Melanocyte of skin (primary cell): ENCODE data around the gene ZFP30. TPM values are rescaled to one million over a fixed set of nuclear protein-coding genes. Genes with fewer than 3 reads are reported as not detected.

Source experiments
- small RNA-seq, 2 donors: library from RNA; depleted of rRNA; stranded (forward); fragments of <200 nt; gene quantifications; one replicate each; pipeline ENCODE3, GENCODE V24; 2012
- total RNA-seq, 2 donors: library from RNA; depleted of rRNA; stranded (reverse); fragments of >200 nt; gene quantifications; 2 replicates each; pipeline ENCODE4 v1.2.3, GENCODE V29; 2012

Gene ZFP30
- total RNA-seq: 10 to 100 TPM; 12.0 to 13.8 TPM

DNA sequence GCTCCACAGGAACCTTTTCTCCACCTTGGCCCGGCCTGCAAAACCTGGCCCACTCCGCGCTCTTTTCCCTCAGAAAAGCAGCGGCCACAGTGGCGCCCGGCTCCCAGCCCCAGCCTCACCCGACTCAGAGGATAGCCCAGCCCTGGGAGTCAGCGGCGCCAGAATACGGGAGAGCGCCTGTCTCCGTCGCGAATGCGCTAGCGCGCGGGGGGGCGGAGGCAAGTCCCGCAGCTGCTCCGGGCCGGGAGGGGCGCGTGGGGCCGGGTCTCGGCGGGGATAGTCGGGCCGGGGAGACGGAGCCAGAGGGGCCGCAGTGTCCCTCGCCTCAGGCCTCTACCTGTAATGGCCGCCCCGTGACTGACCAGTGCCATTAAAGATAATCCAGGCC, at the start of gene ZFP30:
Gene ZFP30, minus strand, starts transcription at position 165 of the 388 bp plus-strand sequence. CDS start 7,643 bp downstream, outside the sequence.

DNA sequence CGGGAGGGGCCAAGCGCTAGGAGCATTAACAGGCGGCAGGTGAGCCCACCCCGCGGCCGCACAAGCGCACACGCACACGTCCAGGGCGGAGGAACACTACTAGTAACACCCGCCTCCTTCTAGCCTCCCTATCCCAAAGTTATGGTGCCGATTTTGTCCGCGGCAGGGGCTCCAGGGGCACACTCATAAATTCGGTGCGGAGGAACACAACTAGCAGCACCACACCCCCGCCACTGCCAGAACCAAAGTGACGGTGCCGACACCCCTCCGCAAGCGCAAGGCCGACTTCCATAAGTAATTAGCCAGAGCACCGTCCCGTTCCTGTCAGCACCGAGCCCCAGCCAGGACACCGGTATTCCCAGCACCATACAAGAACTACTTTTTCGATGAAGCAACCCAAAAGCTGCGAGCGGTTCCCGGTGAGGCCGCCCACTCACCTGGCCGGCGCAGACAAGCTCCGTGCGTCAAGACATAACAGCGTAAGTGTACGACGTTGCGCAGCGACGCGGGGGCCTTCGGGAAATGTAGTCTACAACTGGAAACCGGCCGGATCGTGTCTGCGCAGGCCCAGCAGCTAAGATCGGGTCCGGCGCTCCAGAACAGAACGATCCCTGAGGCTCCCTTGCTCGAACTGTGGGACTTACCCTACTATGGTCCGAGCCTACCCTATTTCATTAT, 60.8 kb downstream of the ZFP30 start, which contains the start of the genes ZNF540 and ZNF571:
Gene ZNF540, plus strand, starts transcription at position 573 of the 678 bp plus-strand sequence. CDS start 3,572 bp downstream, outside the sequence.
Gene ZNF571, minus strand, starts transcription at position 489 of the 678 bp plus-strand sequence. CDS start 8,116 bp downstream, outside the sequence.

Small RNA genes within 50 kb of the gene (small RNA-seq; reads per million reads assigned to genes)
- 0.09 to 0.17 reads per million in 2 donors for gene SELENOKP1

Other genes starting within 250 kb of the ZFP30 start
- gene ZNF569, start 188.0 kb downstream of the ZFP30 start, total RNA-seq: 1 to 10 TPM; 3.1 to 4.0 TPM
- 1 to 10 TPM; 5.7 to 6.9 TPM for gene ZNF570, start 186.1 kb downstream of the ZFP30 start, total RNA-seq
- 1 to 10 TPM in 1 of 2 donors, under 1 TPM in 1; under 0.01 to 1.4 TPM for gene ZNF793, start 148.5 kb downstream of the ZFP30 start, total RNA-seq
- 1 to 10 TPM; 2.3 to 2.4 TPM for gene ZNF571, start 60.7 kb downstream of the ZFP30 start, total RNA-seq
- under 1 TPM; 0.33 to 0.69 TPM for gene ZNF540, start 60.6 kb downstream of the ZFP30 start, total RNA-seq
- gene ZNF607, start 64.3 kb upstream of the ZFP30 start, total RNA-seq: 1 to 10 TPM; 2.8 to 3.3 TPM
- gene ZNF573, start 124.1 kb upstream of the ZFP30 start, total RNA-seq: 1 to 10 TPM; 3.3 to 3.8 TPM